ENCODE data around the gene CFLAR. TPM values are rescaled to one million over a fixed set of nuclear protein-coding genes. Genes with fewer than 3 reads are reported as not detected.

The CFLAR gene
- total RNA-seq, 2 experiments from 2014 or later: 214 to 222 TPM

- Mint-ChIP-seq H3K27ac (peak overlapping the region; percentile 50), H3K36me3 (ENCODE audit: low read depth) (peaks cover 50% of the 10 kb centered on the region)
- CTCF ChIA-PET: interaction anchor here (0.6 to 3.4 kb wide), 6 partner anchors 11 to 324 kb away, joined by 3 to 40 read pairs (median 4); partner anchors contain the start of gene CASP10
Observed at GRCh38 chr2:201194097-201194496, 78.1 kb downstream of the CFLAR start.

GRCh38 chr2:201195331-201195730 is 79.4 kb downstream of the CFLAR start:
- DNase-seq: no peak
- Mint-ChIP-seq H3K36me3 (ENCODE audit: low read depth) (peaks cover 46% of the 10 kb centered on the region), H3K27me3 (ENCODE audit: low read depth) (no peaks in the 10 kb centered on the region), H3K4me1 (ENCODE audit: low read depth) (peaks cover 59% of the 10 kb centered on the region), H3K9me3 (no peaks in the 10 kb centered on the region), H3K4me3 (no peak overlapping the region), H3K27ac (no peak overlapping the region)
- intact Hi-C loops (cut with micrococcal nuclease): no loop called here
- CTCF ChIA-PET: interaction anchor here (1.1 to 3.4 kb wide), 7 partner anchors 9 to 168 kb away, joined by 3 to 40 read pairs (median 6); partner anchors contain the start of gene CASP10

More at GRCh38 chr2:201194097-201194496, 78.1 kb downstream of the CFLAR start:
- intact Hi-C loops (cut with micrococcal nuclease): loop anchor here (1.0 kb wide), 4 partner anchors 10 to 66 kb away; partner anchors contain the start of gene CASP8
- Mint-ChIP-seq H3K27me3 (ENCODE audit: low read depth) (no peaks in the 10 kb centered on the region), H3K4me3 (no peak overlapping the region), H3K4me1 (ENCODE audit: low read depth) (peaks cover 66% of the 10 kb centered on the region), H3K9me3 (no peaks in the 10 kb centered on the region)
- DNase-seq: no peak

- Mint-ChIP-seq H3K36me3 (ENCODE audit: low read depth) (peaks cover 46% of the 10 kb centered on the region), H3K27me3 (ENCODE audit: low read depth) (no peaks in the 10 kb centered on the region), H3K27ac (no peak overlapping the region), H3K9me3 (no peaks in the 10 kb centered on the region), H3K4me3 (no peak overlapping the region), H3K4me1 (ENCODE audit: low read depth) (peaks cover 55% of the 10 kb centered on the region)
- intact Hi-C loops (cut with micrococcal nuclease): no loop called here
- CTCF ChIA-PET: interaction anchor here (0.9 to 3.4 kb wide), 5 partner anchors 10 to 38 kb away, joined by 3 to 40 read pairs (median 6); partner anchors contain the start of gene CASP10
- no peak for DNase-seq
Observed at GRCh38 chr2:201196003-201196402, 80.0 kb downstream of the CFLAR start.

- peaks cover 49% of the 10 kb centered on the region for H3K4me1 Mint-ChIP-seq (ENCODE audit: low read depth)
- H3K27me3 Mint-ChIP-seq (ENCODE audit: low read depth): no peaks in the 10 kb centered on the region
- H3K4me3 Mint-ChIP-seq: no peak overlapping the region
- H3K9me3 Mint-ChIP-seq: no peaks in the 10 kb centered on the region
- no peak for DNase-seq
- CTCF ChIA-PET: interaction anchor here (0.6 to 3.4 kb wide), 5 partner anchors 9 to 37 kb away, joined by 3 to 40 read pairs (median 5); partner anchors contain the start of gene CASP10
- H3K36me3 Mint-ChIP-seq (ENCODE audit: low read depth): peaks cover 48% of the 10 kb centered on the region
- intact Hi-C loops (cut with micrococcal nuclease): no loop called here
- H3K27ac Mint-ChIP-seq: no peak overlapping the region
Observed at GRCh38 chr2:201196803-201197202, 80.8 kb downstream of the CFLAR start.

- CTCF ChIA-PET: interaction anchor here (0.9 kb wide), 1 partner anchor 35 kb away, joined by 5 read pairs; no protein-coding TSS in a partner anchor
- H3K9me3 Mint-ChIP-seq: no peaks in the 10 kb centered on the region
- intact Hi-C loops (cut with micrococcal nuclease): no loop called here
- no peak overlapping the region for H3K27ac Mint-ChIP-seq
- peaks cover 46% of the 10 kb centered on the region for H3K36me3 Mint-ChIP-seq (ENCODE audit: low read depth)
- H3K4me1 Mint-ChIP-seq (ENCODE audit: low read depth): peaks cover 42% of the 10 kb centered on the region
- H3K4me3 Mint-ChIP-seq: no peak overlapping the region
- H3K27me3 Mint-ChIP-seq (ENCODE audit: low read depth): no peaks in the 10 kb centered on the region
- no peak for DNase-seq
Observed at GRCh38 chr2:201197781-201198180, 81.8 kb downstream of the CFLAR start.

GRCh38 chr2:201199847-201200246 is 83.9 kb downstream of the CFLAR start:
- intact Hi-C loops (cut with micrococcal nuclease): no loop called here
- Mint-ChIP-seq H3K36me3 (ENCODE audit: low read depth) (peaks cover 38% of the 10 kb centered on the region), H3K27ac (no peak overlapping the region), H3K27me3 (ENCODE audit: low read depth) (no peaks in the 10 kb centered on the region), H3K4me3 (no peak overlapping the region), H3K4me1 (ENCODE audit: low read depth) (peaks cover 40% of the 10 kb centered on the region), H3K9me3 (no peaks in the 10 kb centered on the region)
- CTCF ChIA-PET: interaction anchor here (3.2 kb wide), 1 partner anchor 32 kb away, joined by 9 read pairs; no protein-coding TSS in a partner anchor
- DNase-seq: no peak

GRCh38 chr2:201200345-201200744 is 84.4 kb downstream of the CFLAR start:
- peaks cover 41% of the 10 kb centered on the region for H3K4me1 Mint-ChIP-seq (ENCODE audit: low read depth)
- no peaks in the 10 kb centered on the region for H3K9me3 Mint-ChIP-seq
- no peak overlapping the region for H3K4me3 Mint-ChIP-seq
- no peak for DNase-seq
- peaks cover 34% of the 10 kb centered on the region for H3K36me3 Mint-ChIP-seq (ENCODE audit: low read depth)
- no peaks in the 10 kb centered on the region for H3K27me3 Mint-ChIP-seq (ENCODE audit: low read depth)
- CTCF ChIA-PET: interaction anchor here (0.9 to 3.2 kb wide), 2 partner anchors 18 to 32 kb away, joined by 3 to 9 read pairs; partner anchors contain the start of gene CASP10
- H3K27ac Mint-ChIP-seq: no peak overlapping the region
- intact Hi-C loops (cut with micrococcal nuclease): no loop called here

- intact Hi-C loops (cut with micrococcal nuclease): no loop called here
- Mint-ChIP-seq H3K36me3 (ENCODE audit: low read depth) (peaks cover 27% of the 10 kb centered on the region), H3K27me3 (ENCODE audit: low read depth) (no peaks in the 10 kb centered on the region), H3K4me3 (no peak overlapping the region), H3K27ac (no peak overlapping the region), H3K9me3 (no peaks in the 10 kb centered on the region), H3K4me1 (ENCODE audit: low read depth) (peaks cover 39% of the 10 kb centered on the region)
- CTCF ChIA-PET: interaction anchor here (0.9 to 3.2 kb wide), 2 partner anchors 19 to 31 kb away, joined by 3 to 9 read pairs; partner anchors contain the start of gene CASP10
- DNase-seq: no peak
Observed at GRCh38 chr2:201201371-201201770, 85.4 kb downstream of the CFLAR start.

- CTCF ChIA-PET: interaction anchor here (0.7 to 1.4 kb wide), 2 partner anchors 28 to 29 kb away, joined by 3 to 5 read pairs; no protein-coding TSS in a partner anchor
- H3K4me1 Mint-ChIP-seq (ENCODE audit: low read depth): peaks cover 36% of the 10 kb centered on the region
- intact Hi-C loops (cut with micrococcal nuclease): loop anchor here (1.0 kb wide), 1 partner anchor 8 kb away; no protein-coding TSS in a partner anchor
- H3K36me3 Mint-ChIP-seq (ENCODE audit: low read depth): peaks cover 21% of the 10 kb centered on the region
- H3K27me3 Mint-ChIP-seq (ENCODE audit: low read depth): no peaks in the 10 kb centered on the region
- DNase-seq: no peak
- H3K9me3 Mint-ChIP-seq: no peaks in the 10 kb centered on the region
- H3K27ac Mint-ChIP-seq: no peak overlapping the region
- H3K4me3 Mint-ChIP-seq: no peak overlapping the region
Observed at GRCh38 chr2:201203916-201204654, 88.1 kb downstream of the CFLAR start.

- Mint-ChIP-seq H3K36me3 (ENCODE audit: low read depth) (peaks cover 23% of the 10 kb centered on the region), H3K9me3 (no peaks in the 10 kb centered on the region), H3K27ac (no peak overlapping the region), H3K4me3 (no peak overlapping the region), H3K27me3 (ENCODE audit: low read depth) (no peaks in the 10 kb centered on the region), H3K4me1 (ENCODE audit: low read depth) (peaks cover 39% of the 10 kb centered on the region)
- CTCF ChIA-PET: interaction anchor here (0.7 to 1.5 kb wide), 4 partner anchors 10 to 29 kb away, joined by 3 to 6 read pairs (median 4); partner anchors contain the start of gene CASP10
- intact Hi-C loops (cut with micrococcal nuclease): loop anchor here (1.0 kb wide), 1 partner anchor 7 kb away; no protein-coding TSS in a partner anchor
- DNase-seq: no peak
Observed at GRCh38 chr2:201204655-201205514, 88.9 kb downstream of the CFLAR start.

- intact Hi-C loops (cut with micrococcal nuclease): no loop called here
- Mint-ChIP-seq H3K36me3 (ENCODE audit: low read depth) (peaks cover 25% of the 10 kb centered on the region), H3K27me3 (ENCODE audit: low read depth) (no peaks in the 10 kb centered on the region), H3K9me3 (no peaks in the 10 kb centered on the region), H3K27ac (no peak overlapping the region), H3K4me1 (ENCODE audit: low read depth) (peaks cover 42% of the 10 kb centered on the region), H3K4me3 (no peak overlapping the region)
- DNase-seq: no peak
- CTCF ChIA-PET: interaction anchor here (1.0 to 1.5 kb wide), 4 partner anchors 11 to 27 kb away, joined by 3 to 6 read pairs (median 4); partner anchors contain the start of gene CASP10
Observed at GRCh38 chr2:201205515-201205849, 89.5 kb downstream of the CFLAR start.

Measured in activated naive CD4-positive, alpha-beta T cell treated with anti-CD3 and anti-CD28 coated beads for 36 hours (primary cell).